ENCODE results near the gene AK8. TPM values are rescaled to one million over a fixed set of nuclear protein-coding genes. Genes with fewer than 3 reads are reported as not detected.

AK8 gene
- polyA plus RNA-seq, 1 experiment = 0.53 TPM

- POLR2A ChIA-PET = no interaction called here
- CTCF ChIA-PET = interaction anchor here (0.6 to 1.0 kb wide), 3 partner anchors 8 to 288 kb away, joined by 3 read pairs; no protein-coding TSS in a partner anchor
- no peak for DNase-seq (ENCODE audit: low read depth)
- Histone ChIP-seq H3K36me3 (ENCODE audit: control insufficient read depth, insufficient read depth, low read length) (no peaks in the 10 kb centered on the region), H3K27me3 (ENCODE audit: control insufficient read depth, insufficient read depth, low read length) (peaks cover 12% of the 10 kb centered on the region), H3K4me3 (ENCODE audit: low read depth, low read length) (no peak overlapping the region)
- no peak for TF ChIP-seq CTCF (IDR thresholded peaks at IDR 0.05; ENCODE audit: insufficient read depth, low read depth, low read length)
Observed at GRCh38 chr9:132794730-132795380, 83.2 kb downstream of the AK8 start.

GRCh38 chr9:132793606-132794580 lies 84.2 kb downstream of the AK8 start:
- ChIA-PET POLR2A (no interaction called here), CTCF (interaction anchor here (0.6 to 1.0 kb wide), 2 partner anchors 9 to 287 kb away, joined by 3 read pairs; no protein-coding TSS in a partner anchor)
- Histone ChIP-seq H3K4me3 (ENCODE audit: low read depth, low read length) (no peak overlapping the region), H3K27me3 (ENCODE audit: control insufficient read depth, insufficient read depth, low read length) (peaks cover 12% of the 10 kb centered on the region), H3K36me3 (ENCODE audit: control insufficient read depth, insufficient read depth, low read length) (no peaks in the 10 kb centered on the region)
- no peak for DNase-seq (ENCODE audit: low read depth)
- TF ChIP-seq CTCF (IDR thresholded peaks at IDR 0.05; ENCODE audit: insufficient read depth, low read depth, low read length) = no peak

- CTCF ChIA-PET = interaction anchor here (1.1 to 1.3 kb wide), 2 partner anchors 22 to 285 kb away, joined by 3 to 4 read pairs; no protein-coding TSS in a partner anchor
- no peak for TF ChIP-seq CTCF (IDR thresholded peaks at IDR 0.05; ENCODE audit: insufficient read depth, low read depth, low read length)
- H3K27me3 ChIP-seq (ENCODE audit: control insufficient read depth, insufficient read depth, low read length) = peaks cover 10% of the 10 kb centered on the region
Observed at GRCh38 chr9:132792547-132792946, 85.5 kb downstream of the AK8 start.

GRCh38 chr9:132791699-132792240 lies 86.3 kb downstream of the AK8 start:
- ChIA-PET POLR2A (no interaction called here), CTCF (interaction anchor here (1.1 to 1.3 kb wide), 2 partner anchors 22 to 285 kb away, joined by 3 to 4 read pairs; no protein-coding TSS in a partner anchor)
- DNase-seq (ENCODE audit: low read depth) = no peak
- Histone ChIP-seq H3K36me3 (ENCODE audit: control insufficient read depth, insufficient read depth, low read length) (no peaks in the 10 kb centered on the region), H3K4me3 (ENCODE audit: low read depth, low read length) (no peak overlapping the region), H3K27me3 (ENCODE audit: control insufficient read depth, insufficient read depth, low read length) (peaks cover 10% of the 10 kb centered on the region)
- no peak for TF ChIP-seq CTCF (IDR thresholded peaks at IDR 0.05; ENCODE audit: insufficient read depth, low read depth, low read length)

More at GRCh38 chr9:132792547-132792946, 85.5 kb downstream of the AK8 start:
- POLR2A ChIA-PET = no interaction called here
- no peaks in the 10 kb centered on the region for H3K36me3 ChIP-seq (ENCODE audit: control insufficient read depth, insufficient read depth, low read length)
- DNase-seq (ENCODE audit: low read depth) = no peak
- no peak overlapping the region for H3K4me3 ChIP-seq (ENCODE audit: low read depth, low read length)

GRCh38 chr9:132789719-132790118 lies 88.4 kb downstream of the AK8 start:
- H3K36me3 ChIP-seq (ENCODE audit: control insufficient read depth, insufficient read depth, low read length) = no peaks in the 10 kb centered on the region
- ChIA-PET POLR2A (no interaction called here), CTCF (no interaction called here)
- no peak overlapping the region for H3K4me3 ChIP-seq (ENCODE audit: low read depth, low read length)
- no peak for DNase-seq (ENCODE audit: low read depth)
- no peak for TF ChIP-seq CTCF (IDR thresholded peaks at IDR 0.05; ENCODE audit: insufficient read depth, low read depth, low read length)
- H3K27me3 ChIP-seq (ENCODE audit: control insufficient read depth, insufficient read depth, low read length) = peaks cover 13% of the 10 kb centered on the region
